Measurements from ENCODE around the gene PDCL2. TPM values are rescaled to one million over a fixed set of nuclear protein-coding genes. Genes with fewer than 3 reads are reported as not detected.

PDCL2 gene
- total and polyA plus RNA-seq, 9 of the 15 experiments (the other 6 are each of a cell fraction or from before 2014, with no cell fraction given): 0.62 to 2.5 (median 1.2) TPM

DNA sequence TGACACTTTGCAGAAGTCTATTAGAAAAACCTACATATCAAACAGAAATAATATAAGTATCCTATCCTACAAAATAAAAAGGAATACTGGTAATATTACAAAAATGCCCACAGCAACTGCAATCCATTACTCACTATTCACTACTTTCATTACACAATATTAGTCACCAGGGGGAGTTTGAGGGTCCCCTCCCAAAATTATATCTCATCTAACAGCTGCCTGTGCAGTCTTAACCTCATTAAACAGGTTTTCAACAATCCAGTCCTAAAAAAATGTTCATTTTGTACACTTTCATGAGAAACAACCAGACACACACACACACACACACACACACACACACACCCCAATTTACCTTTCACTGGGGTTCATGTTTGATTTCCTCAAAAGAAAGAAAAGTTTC lies 48.2 kb downstream of the PDCL2 start (continued):
- TF ChIP-seq, protein P1, sequence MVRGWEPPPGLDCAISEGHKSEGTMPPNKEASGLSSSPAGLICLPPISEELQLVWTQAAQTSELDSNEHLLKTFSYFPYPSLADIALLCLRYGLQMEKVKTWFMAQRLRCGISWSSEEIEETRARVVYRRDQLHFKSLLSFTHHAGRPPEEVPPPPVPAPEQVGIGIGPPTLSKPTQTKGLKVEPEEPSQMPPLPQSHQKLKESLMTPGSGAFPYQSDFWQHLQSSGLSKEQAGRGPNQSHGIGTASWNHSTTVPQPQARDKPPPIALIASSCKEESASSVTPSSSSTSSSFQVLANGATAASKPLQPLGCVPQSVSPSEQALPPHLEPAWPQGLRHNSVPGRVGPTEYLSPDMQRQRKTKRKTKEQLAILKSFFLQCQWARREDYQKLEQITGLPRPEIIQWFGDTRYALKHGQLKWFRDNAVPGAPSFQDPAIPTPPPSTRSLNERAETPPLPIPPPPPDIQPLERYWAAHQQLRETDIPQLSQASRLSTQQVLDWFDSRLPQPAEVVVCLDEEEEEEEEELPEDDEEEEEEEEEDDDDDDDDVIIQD (CRISPR knock-in tag; IDR thresholded peaks at IDR 0.05): no peak
- TF ChIP-seq MTA2 (IDR thresholded peaks at IDR 0.05; ENCODE audit: low read depth): no peak
- no peak for TF ChIP-seq ARHGAP35 (IDR thresholded peaks at IDR 0.05; ENCODE audit: partially characterized antibody)
- TF ChIP-seq HNRNPLL (IDR thresholded peaks at IDR 0.05; ENCODE audit: low read depth, low read length, poor library complexity, severe bottlenecking): no peak
- TF ChIP-seq, protein P2, sequence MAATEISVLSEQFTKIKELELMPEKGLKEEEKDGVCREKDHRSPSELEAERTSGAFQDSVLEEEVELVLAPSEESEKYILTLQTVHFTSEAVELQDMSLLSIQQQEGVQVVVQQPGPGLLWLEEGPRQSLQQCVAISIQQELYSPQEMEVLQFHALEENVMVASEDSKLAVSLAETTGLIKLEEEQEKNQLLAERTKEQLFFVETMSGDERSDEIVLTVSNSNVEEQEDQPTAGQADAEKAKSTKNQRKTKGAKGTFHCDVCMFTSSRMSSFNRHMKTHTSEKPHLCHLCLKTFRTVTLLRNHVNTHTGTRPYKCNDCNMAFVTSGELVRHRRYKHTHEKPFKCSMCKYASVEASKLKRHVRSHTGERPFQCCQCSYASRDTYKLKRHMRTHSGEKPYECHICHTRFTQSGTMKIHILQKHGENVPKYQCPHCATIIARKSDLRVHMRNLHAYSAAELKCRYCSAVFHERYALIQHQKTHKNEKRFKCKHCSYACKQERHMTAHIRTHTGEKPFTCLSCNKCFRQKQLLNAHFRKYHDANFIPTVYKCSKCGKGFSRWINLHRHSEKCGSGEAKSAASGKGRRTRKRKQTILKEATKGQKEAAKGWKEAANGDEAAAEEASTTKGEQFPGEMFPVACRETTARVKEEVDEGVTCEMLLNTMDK (IDR thresholded peaks at IDR 0.05; ENCODE audit: borderline replicate concordance, insufficient read depth, low read depth, low read length, poor library complexity, severe bottlenecking): no peak
- TF ChIP-seq, protein P3, sequence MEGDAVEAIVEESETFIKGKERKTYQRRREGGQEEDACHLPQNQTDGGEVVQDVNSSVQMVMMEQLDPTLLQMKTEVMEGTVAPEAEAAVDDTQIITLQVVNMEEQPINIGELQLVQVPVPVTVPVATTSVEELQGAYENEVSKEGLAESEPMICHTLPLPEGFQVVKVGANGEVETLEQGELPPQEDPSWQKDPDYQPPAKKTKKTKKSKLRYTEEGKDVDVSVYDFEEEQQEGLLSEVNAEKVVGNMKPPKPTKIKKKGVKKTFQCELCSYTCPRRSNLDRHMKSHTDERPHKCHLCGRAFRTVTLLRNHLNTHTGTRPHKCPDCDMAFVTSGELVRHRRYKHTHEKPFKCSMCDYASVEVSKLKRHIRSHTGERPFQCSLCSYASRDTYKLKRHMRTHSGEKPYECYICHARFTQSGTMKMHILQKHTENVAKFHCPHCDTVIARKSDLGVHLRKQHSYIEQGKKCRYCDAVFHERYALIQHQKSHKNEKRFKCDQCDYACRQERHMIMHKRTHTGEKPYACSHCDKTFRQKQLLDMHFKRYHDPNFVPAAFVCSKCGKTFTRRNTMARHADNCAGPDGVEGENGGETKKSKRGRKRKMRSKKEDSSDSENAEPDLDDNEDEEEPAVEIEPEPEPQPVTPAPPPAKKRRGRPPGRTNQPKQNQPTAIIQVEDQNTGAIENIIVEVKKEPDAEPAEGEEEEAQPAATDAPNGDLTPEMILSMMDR (IDR thresholded peaks at IDR 0.05 in 2 of 3, conservative IDR thresholded peaks at IDR 0.05 in 1 of 3; ENCODE audit: insufficient read depth in 2 of 3, low read depth in 1 of 3, low read length in 3 of 3): peak; percentile 10 to 57 (median 48); a peak in 4 of 6 replicates
- TF ChIP-seq NONO (IDR thresholded peaks at IDR 0.05; ENCODE audit: low read depth in 2 of 2, low read length in 1 of 2): no peak
- TF ChIP-seq, protein P4, sequence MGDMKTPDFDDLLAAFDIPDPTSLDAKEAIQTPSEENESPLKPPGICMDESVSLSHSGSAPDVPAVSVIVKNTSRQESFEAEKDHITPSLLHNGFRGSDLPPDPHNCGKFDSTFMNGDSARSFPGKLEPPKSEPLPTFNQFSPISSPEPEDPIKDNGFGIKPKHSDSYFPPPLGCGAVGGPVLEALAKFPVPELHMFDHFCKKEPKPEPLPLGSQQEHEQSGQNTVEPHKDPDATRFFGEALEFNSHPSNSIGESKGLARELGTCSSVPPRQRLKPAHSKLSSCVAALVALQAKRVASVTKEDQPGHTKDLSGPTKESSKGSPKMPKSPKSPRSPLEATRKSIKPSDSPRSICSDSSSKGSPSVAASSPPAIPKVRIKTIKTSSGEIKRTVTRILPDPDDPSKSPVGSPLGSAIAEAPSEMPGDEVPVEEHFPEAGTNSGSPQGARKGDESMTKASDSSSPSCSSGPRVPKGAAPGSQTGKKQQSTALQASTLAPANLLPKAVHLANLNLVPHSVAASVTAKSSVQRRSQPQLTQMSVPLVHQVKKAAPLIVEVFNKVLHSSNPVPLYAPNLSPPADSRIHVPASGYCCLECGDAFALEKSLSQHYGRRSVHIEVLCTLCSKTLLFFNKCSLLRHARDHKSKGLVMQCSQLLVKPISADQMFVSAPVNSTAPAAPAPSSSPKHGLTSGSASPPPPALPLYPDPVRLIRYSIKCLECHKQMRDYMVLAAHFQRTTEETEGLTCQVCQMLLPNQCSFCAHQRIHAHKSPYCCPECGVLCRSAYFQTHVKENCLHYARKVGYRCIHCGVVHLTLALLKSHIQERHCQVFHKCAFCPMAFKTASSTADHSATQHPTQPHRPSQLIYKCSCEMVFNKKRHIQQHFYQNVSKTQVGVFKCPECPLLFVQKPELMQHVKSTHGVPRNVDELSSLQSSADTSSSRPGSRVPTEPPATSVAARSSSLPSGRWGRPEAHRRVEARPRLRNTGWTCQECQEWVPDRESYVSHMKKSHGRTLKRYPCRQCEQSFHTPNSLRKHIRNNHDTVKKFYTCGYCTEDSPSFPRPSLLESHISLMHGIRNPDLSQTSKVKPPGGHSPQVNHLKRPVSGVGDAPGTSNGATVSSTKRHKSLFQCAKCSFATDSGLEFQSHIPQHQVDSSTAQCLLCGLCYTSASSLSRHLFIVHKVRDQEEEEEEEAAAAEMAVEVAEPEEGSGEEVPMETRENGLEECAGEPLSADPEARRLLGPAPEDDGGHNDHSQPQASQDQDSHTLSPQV (IDR thresholded peaks at IDR 0.05): no peak
- 0 out of 4 replicates have a peak, but pooled peaks of 1 of the 2 experiments have one; percentile 11 for TF ChIP-seq RCOR1 (IDR thresholded peaks at IDR 0.05; ENCODE audit: borderline replicate concordance in 1 of 2, low read depth in 2 of 2, low read length in 2 of 2)
- no peak for TF ChIP-seq ZNF717 (CRISPR knock-in tag; IDR thresholded peaks at IDR 0.05)
- TF ChIP-seq MCM7 (IDR thresholded peaks at IDR 0.05): no peak
- no peak for TF ChIP-seq PPARD (CRISPR knock-in tag; IDR thresholded peaks at IDR 0.05)
- no peak for TF ChIP-seq NR3C1 (CRISPR knock-in tag; IDR thresholded peaks at IDR 0.05)
- peak; percentile 57 for TF ChIP-seq CBFA2T3 (IDR thresholded peaks at IDR 0.05)
- TF ChIP-seq, protein P5, sequence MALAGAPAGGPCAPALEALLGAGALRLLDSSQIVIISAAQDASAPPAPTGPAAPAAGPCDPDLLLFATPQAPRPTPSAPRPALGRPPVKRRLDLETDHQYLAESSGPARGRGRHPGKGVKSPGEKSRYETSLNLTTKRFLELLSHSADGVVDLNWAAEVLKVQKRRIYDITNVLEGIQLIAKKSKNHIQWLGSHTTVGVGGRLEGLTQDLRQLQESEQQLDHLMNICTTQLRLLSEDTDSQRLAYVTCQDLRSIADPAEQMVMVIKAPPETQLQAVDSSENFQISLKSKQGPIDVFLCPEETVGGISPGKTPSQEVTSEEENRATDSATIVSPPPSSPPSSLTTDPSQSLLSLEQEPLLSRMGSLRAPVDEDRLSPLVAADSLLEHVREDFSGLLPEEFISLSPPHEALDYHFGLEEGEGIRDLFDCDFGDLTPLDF (CRISPR knock-in tag; IDR thresholded peaks at IDR 0.05): no peak
- no peak for TF ChIP-seq ZC3H8 (IDR thresholded peaks at IDR 0.05)
- TF ChIP-seq FOSL1 (tag; conservative IDR thresholded peaks at IDR 0.05): peak; percentile 39; the same call in 1 of the 2 replicates
- TF ChIP-seq STAT5B (CRISPR knock-in tag; IDR thresholded peaks at IDR 0.05): no peak

All from K562 (cell line).